Upper lobe of left lung (tissue), 6 donors: ENCODE measurements around the gene OR3A3. TPM values are rescaled to one million over a fixed set of nuclear protein-coding genes. Genes with fewer than 3 reads are reported as not detected.

ENCODE experiments used
- ATAC-seq, 2 donors: fragments of 200-7000 bp; cut with Tn5 transposase; one replicate each; pipeline ENCODE4 v1.9.1; 2022; ENCODE audit warnings: mild to moderate bottlenecking in 2 of 2, moderate library complexity in 2 of 2; ENCODE audit not compliant: low FRiP score in 2 of 2
- DNase-seq, 2 donors: peaks; one replicate each; pipeline ENCODE4 v3.0.0-alpha.2; 2019 to 2020
- H3K27ac ChIP-seq, 4 donors: fragments of 200-600 bp; sonication (generic); one replicate each; pipeline ENCODE4 v1.5.1; 2016 to 2019
- H3K27me3 ChIP-seq, 4 donors: fragments of 200-600 bp; sonication (generic); one replicate each; pipeline ENCODE4 v1.5.1; 2017 to 2019
- H3K36me3 ChIP-seq, 4 donors: fragments of 200-600 bp; sonication (generic); one replicate each; pipeline ENCODE4 v1.5.1; 2016 to 2019
- H3K4me1 ChIP-seq, 4 donors: fragments of 200-600 bp; sonication (generic); one replicate each; pipeline ENCODE4 v1.5.1; 2018 to 2019
- H3K4me3 ChIP-seq, 4 donors: fragments of 200-600 bp; sonication (generic); one replicate each; pipeline ENCODE4 v1.5.1; 2017 to 2019; ENCODE audit warnings: mild to moderate bottlenecking in 2 of 4, moderate library complexity in 1 of 4
- H3K9me3 ChIP-seq, 4 donors: fragments of 200-600 bp; sonication (generic); one replicate each; pipeline ENCODE4 v1.5.1; 2018 to 2019
- EP300 ChIP-seq, 4 donors: sonication (generic); formaldehyde crosslinking; IDR thresholded peaks; one replicate each; pipeline ENCODE4 v1.5.1; 2017; ENCODE audit warnings: antibody characterized with exemption in 4 of 4, control low read depth in 2 of 4
- POLR2A ChIP-seq, 4 donors: fragments of 450-650 bp; IDR thresholded peaks; one replicate each; pipeline ENCODE4 v1.5.1; 2016 to 2017; ENCODE audit warnings: antibody characterized with exemption in 4 of 4, mild to moderate bottlenecking in 2 of 4
- POLR2AphosphoS5 ChIP-seq, 2 donors: sonication (generic); formaldehyde crosslinking; IDR thresholded peaks; one replicate each; pipeline ENCODE4 v1.5.1; 2017; ENCODE audit warnings: antibody characterized with exemption in 2 of 2
- WGBS, 2 donors: methylation state at CpG; one replicate each; pipeline ENCODE4 v1.1.5; 2017 to 2018; 5-methylcytosine and 5-hydroxymethylcytosine counted together
- small RNA-seq, 4 donors: library from RNA; depleted of rRNA; stranded (forward); fragments of <200 nt; gene quantifications; one replicate each; pipeline ENCODE3, GENCODE V24; 2016
- total RNA-seq, 6 donors: library from RNA; depleted of rRNA in 4 of 6; stranded (reverse); fragments of >200 nt in 4 of 6; gene quantifications; one replicate each; pipeline versions ENCODE4 v1.1.0 to v1.2.1, GENCODE V29; 2016 to 2021
- TF ChIP-seq, protein P1 (sequence below), 6 experiments: fragments of 450-650 bp in 4 of 6; fragments of 200-600 bp in 2 of 6; sonication (generic) in 2 of 6; IDR thresholded peaks; one replicate each; pipeline ENCODE4 v1.5.1; 2016 to 2019; ENCODE audit warnings: antibody characterized with exemption in 6 of 6
- donor health status: DM: no; HTN: no; CAD: no; lungs with moderate emphysema.
- donor health status: DM: no; HTN: yes; CAD: no; lungs with severe emphysema.

The OR3A3 gene
- total RNA-seq, 6 donors from 2014 or later: not detected

DNA sequence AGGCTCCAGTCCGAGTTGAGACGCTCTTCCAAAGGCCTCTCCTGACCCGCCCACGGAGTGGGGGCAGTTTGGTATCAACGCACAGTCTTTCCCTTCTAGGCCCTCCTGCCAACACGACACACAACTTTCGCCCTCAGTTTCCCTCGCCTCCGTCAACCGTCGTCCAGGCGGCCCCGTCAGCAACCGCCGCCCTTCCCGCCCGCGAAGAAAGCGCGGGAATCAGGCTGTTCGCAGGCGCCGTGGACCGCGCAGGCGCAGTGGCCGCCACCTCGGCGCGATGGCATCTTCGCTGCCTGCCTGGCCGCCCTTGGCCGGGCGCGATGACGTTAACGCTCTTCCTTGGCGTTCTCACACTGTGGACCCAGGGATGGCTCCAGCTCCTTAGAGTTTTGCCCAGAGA is 60.4 kb downstream of the OR3A3 start, which contains the start of gene SPATA22:
TSS of gene SPATA22 (minus strand) at position 221 of the 400 bp plus-strand sequence. CDS start 2,494 bp downstream, outside the sequence.
- Histone ChIP-seq H3K4me1 (peaks cover 0 to 5% (median 0%) of the 10 kb centered on the region in 4 donors), H3K27ac (no peak within 1 kb of the TSS), H3K9me3 (no peaks in the 10 kb centered on the region), H3K36me3 (no peaks in the 10 kb centered on the region), H3K4me3 (no peak within 1 kb of the TSS), H3K27me3 (no peaks in the 10 kb centered on the region)
- ATAC-seq: no peak
- DNase-seq: peak in 1 of 2 donors; percentile 71
- WGBS, 2 donors: 97 to 98% methylated on average over 36 to 38 of the region's 38 CpGs
- TF ChIP-seq POLR2A (IDR thresholded peaks at IDR 0.05) (no peak), EP300 (IDR thresholded peaks at IDR 0.05) (no peak), POLR2AphosphoS5 (IDR thresholded peaks at IDR 0.05) (no peak)
- TF ChIP-seq, protein P1, sequence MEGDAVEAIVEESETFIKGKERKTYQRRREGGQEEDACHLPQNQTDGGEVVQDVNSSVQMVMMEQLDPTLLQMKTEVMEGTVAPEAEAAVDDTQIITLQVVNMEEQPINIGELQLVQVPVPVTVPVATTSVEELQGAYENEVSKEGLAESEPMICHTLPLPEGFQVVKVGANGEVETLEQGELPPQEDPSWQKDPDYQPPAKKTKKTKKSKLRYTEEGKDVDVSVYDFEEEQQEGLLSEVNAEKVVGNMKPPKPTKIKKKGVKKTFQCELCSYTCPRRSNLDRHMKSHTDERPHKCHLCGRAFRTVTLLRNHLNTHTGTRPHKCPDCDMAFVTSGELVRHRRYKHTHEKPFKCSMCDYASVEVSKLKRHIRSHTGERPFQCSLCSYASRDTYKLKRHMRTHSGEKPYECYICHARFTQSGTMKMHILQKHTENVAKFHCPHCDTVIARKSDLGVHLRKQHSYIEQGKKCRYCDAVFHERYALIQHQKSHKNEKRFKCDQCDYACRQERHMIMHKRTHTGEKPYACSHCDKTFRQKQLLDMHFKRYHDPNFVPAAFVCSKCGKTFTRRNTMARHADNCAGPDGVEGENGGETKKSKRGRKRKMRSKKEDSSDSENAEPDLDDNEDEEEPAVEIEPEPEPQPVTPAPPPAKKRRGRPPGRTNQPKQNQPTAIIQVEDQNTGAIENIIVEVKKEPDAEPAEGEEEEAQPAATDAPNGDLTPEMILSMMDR (IDR thresholded peaks at IDR 0.05): no peak

DNA sequence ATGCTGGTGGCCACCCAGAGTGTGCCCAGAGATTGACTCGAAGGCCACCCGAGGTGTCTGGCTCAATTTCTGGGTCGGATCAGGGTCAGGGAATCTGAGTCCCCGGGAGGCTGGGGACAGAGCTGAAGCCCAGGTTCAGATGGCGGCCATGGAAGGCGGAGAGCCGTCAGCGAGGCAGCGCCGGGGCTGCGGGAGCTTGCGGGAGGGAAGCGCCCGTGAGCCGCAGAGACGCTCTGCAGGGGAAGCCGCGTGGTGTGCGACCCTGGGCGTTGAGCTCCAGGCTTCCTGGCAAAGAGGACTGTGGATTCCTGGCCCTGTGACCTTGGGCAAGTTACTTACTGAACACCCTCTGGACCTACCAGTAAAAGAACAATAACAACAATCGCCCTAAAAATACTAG is 61.0 kb downstream of the OR3A3 start:
- H3K9me3 ChIP-seq: no peaks in the 10 kb centered on the region
- H3K27me3 ChIP-seq: no peaks in the 10 kb centered on the region
- WGBS, 2 donors: 92 to 95% methylated on average over 8 to 21 of the region's 21 CpGs
- no peak overlapping the region for H3K4me3 ChIP-seq
- no peak for TF ChIP-seq POLR2A (IDR thresholded peaks at IDR 0.05)
- TF ChIP-seq POLR2AphosphoS5 (IDR thresholded peaks at IDR 0.05): no peak
- no peak for TF ChIP-seq EP300 (IDR thresholded peaks at IDR 0.05)
- DNase-seq (peak in 1 of 2 donors; percentile 69), ATAC-seq (no peak)
- H3K27ac ChIP-seq: no peak overlapping the region
- no peaks in the 10 kb centered on the region for H3K36me3 ChIP-seq
- H3K4me1 ChIP-seq: peaks cover 0 to 5% (median 0%) of the 10 kb centered on the region in 4 donors

Small RNA genes within 50 kb of the gene (small RNA-seq; reads per million reads assigned to genes)
- gene OR1AC1P: 0 reads per million in 4 donors

Other genes starting within 250 kb of the OR3A3 start
- not detected for gene OR1A2, start 213.9 kb upstream of the OR3A3 start, total RNA-seq
- gene OR1A1, start 203.7 kb upstream of the OR3A3 start, total RNA-seq: not detected
- gene OR3A1, start 113.0 kb upstream of the OR3A3 start, total RNA-seq: not detected
- under 1 TPM in 2 of 6 donors, not detected in 4; 0.24 to 0.46 TPM for gene OR3A2, start 25.1 kb upstream of the OR3A3 start, total RNA-seq
- gene OR1E1, start 13.0 kb upstream of the OR3A3 start, total RNA-seq: not detected
- not detected for gene OR1E2, start 22.5 kb downstream of the OR3A3 start, total RNA-seq
- 1 to 10 TPM in 1 of 6 donors, under 1 TPM in 1, not detected in 4; 0.20 to 2.1 TPM for gene SPATA22, start 60.4 kb downstream of the OR3A3 start, total RNA-seq
- gene ASPA, start 64.6 kb downstream of the OR3A3 start, total RNA-seq: 1 to 10 TPM in 3 of 6 donors, under 1 TPM in 3; 0.76 to 7.6 (median 1.2) TPM
- gene TRPV3, start 146.4 kb downstream of the OR3A3 start, total RNA-seq: under 1 TPM; under 0.01 to 0.84 (median 0.28) TPM
- gene TRPV1, start 198.0 kb downstream of the OR3A3 start, total RNA-seq: 10 to 100 TPM in 1 of 6 donors, 1 to 10 TPM in 5; 2.0 to 16.8 (median 4.8) TPM
- gene SHPK, start 224.9 kb downstream of the OR3A3 start, total RNA-seq: 10 to 100 TPM; 10.5 to 25.1 (median 12.4) TPM
- gene CTNS, start 225.4 kb downstream of the OR3A3 start, total RNA-seq: 10 to 100 TPM; 22.1 to 31.4 (median 25.3) TPM